ENCODE results near the gene OBSCN. TPM values are rescaled to one million over a fixed set of nuclear protein-coding genes. Genes with fewer than 3 reads are reported as not detected.

OBSCN gene
- total RNA-seq, 1 experiment from 2014 or later = 29.1 TPM

DNA sequence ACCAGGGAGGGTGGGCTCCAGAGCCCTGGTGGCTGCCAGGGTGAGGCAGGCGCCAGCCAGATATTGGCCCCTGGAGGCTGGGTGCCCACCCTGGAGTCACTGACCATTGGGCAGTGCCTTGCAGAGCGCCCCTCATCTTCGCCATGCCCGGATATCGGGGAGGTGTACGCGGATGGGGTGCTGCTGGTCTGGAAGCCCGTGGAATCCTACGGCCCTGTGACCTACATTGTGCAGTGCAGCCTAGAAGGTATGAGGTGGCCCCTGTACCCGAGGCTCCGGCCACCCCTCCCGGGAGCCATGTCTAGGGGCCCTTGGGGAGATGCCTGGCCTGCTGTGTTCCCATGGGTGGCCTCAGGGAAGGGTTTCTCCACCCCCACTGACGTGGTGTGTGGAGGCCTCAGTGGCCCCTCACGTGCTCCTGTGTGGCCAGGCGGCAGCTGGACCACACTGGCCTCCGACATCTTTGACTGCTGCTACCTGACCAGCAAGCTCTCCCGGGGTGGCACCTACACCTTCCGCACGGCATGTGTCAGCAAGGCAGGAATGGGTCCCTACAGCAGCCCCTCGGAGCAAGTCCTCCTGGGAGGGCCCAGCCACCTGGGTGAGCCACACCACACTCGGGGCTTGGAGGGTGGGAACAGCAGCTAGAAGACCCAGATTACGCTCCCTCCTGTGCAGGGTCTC, 167.9 kb downstream of the OBSCN start:
- ChIA-PET POLR2A (ENCODE audit: unreplicated experiment) (no interaction called here), CTCF (no interaction called here)
- no peaks in the 10 kb centered on the region for H3K27me3 ChIP-seq (ENCODE audit: low read length)
- H3K9ac ChIP-seq (ENCODE audit: low read length) = no peak overlapping the region
- peaks cover 29% of the 10 kb centered on the region for H3K4me1 ChIP-seq (ENCODE audit: insufficient read depth, low read length)
- no peak overlapping the region for H3K4me2 ChIP-seq (ENCODE audit: low read length)
- no peaks in the 10 kb centered on the region for H3K9me3 ChIP-seq (ENCODE audit: low read length)
- H2AFZ ChIP-seq (ENCODE audit: low read length) = no peak overlapping the region
- H3K79me2 ChIP-seq (ENCODE audit: low read length) = no peaks in the 10 kb centered on the region
- H3K4me3 ChIP-seq (ENCODE audit: low read length) = no peak overlapping the region
- H3K9me2 ChIP-seq (replicated peaks; ENCODE audit: low read length) = no peaks in the 10 kb centered on the region
- ATAC-seq = no peak
- no peak for DNase-seq
- H3K36me3 ChIP-seq (ENCODE audit: low read depth, low read length) = no peaks in the 10 kb centered on the region
- TF ChIP-seq EZH2 (IDR thresholded peaks at IDR 0.05; ENCODE audit: low read length, unreplicated experiment) (no peak), EZH2phosphoT487 (IDR thresholded peaks at IDR 0.05; ENCODE audit: borderline replicate concordance, low read length) (no peak)
- TF ChIP-seq, protein P1, sequence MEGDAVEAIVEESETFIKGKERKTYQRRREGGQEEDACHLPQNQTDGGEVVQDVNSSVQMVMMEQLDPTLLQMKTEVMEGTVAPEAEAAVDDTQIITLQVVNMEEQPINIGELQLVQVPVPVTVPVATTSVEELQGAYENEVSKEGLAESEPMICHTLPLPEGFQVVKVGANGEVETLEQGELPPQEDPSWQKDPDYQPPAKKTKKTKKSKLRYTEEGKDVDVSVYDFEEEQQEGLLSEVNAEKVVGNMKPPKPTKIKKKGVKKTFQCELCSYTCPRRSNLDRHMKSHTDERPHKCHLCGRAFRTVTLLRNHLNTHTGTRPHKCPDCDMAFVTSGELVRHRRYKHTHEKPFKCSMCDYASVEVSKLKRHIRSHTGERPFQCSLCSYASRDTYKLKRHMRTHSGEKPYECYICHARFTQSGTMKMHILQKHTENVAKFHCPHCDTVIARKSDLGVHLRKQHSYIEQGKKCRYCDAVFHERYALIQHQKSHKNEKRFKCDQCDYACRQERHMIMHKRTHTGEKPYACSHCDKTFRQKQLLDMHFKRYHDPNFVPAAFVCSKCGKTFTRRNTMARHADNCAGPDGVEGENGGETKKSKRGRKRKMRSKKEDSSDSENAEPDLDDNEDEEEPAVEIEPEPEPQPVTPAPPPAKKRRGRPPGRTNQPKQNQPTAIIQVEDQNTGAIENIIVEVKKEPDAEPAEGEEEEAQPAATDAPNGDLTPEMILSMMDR (conservative IDR thresholded peaks at IDR 0.05; ENCODE audit: low read depth, low read length) = no peak
- H3K27ac ChIP-seq (ENCODE audit: low read length) = no peak overlapping the region
- no peaks in the 10 kb centered on the region for H4K20me1 ChIP-seq (ENCODE audit: low read length)
- intact Hi-C loops (cut with micrococcal nuclease) = no loop called here
- H3F3A ChIP-seq (ENCODE audit: low read length, unreplicated experiment) = no peaks in the 10 kb centered on the region
- no TSS peak for BruUV-seq (replicated peaks)

DNA sequence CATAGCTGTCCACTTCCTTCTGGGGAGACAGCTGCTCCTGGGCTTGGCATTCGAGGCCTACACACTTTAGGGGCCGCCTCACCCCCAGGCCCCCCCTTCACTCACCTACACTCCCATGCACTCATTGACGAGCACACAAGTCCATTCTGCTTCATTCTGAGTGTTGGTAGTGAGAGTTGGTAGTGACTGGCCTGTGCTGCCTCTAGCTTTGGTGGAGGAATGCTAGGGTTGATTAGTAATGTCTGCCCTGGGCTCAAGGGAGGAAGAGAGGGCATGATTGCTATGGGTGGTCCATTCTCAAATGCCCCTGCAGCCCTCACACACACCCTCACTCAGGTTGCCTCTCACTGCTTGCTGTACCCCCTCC, 168.4 kb downstream of the OBSCN start:
- BruUV-seq (replicated peaks) = TSS peak; percentile 19
- no peak overlapping the region for H3K4me2 ChIP-seq (ENCODE audit: low read length)
- no peak overlapping the region for H3K9ac ChIP-seq (ENCODE audit: low read length)
- ChIA-PET POLR2A (ENCODE audit: unreplicated experiment) (no interaction called here), CTCF (no interaction called here)
- no peaks in the 10 kb centered on the region for H3K79me2 ChIP-seq (ENCODE audit: low read length)
- TF ChIP-seq EZH2 (IDR thresholded peaks at IDR 0.05; ENCODE audit: low read length, unreplicated experiment) = no peak
- no peak for TF ChIP-seq EZH2phosphoT487 (IDR thresholded peaks at IDR 0.05; ENCODE audit: borderline replicate concordance, low read length)
- TF ChIP-seq, protein P1 (conservative IDR thresholded peaks at IDR 0.05; ENCODE audit: low read depth, low read length) = no peak
- no peaks in the 10 kb centered on the region for H3F3A ChIP-seq (ENCODE audit: low read length, unreplicated experiment)
- no peaks in the 10 kb centered on the region for H3K27me3 ChIP-seq (ENCODE audit: low read length)
- intact Hi-C loops (cut with micrococcal nuclease) = no loop called here
- H4K20me1 ChIP-seq (ENCODE audit: low read length) = no peaks in the 10 kb centered on the region
- peaks cover 27% of the 10 kb centered on the region for H3K4me1 ChIP-seq (ENCODE audit: insufficient read depth, low read length)
- H3K9me3 ChIP-seq (ENCODE audit: low read length) = no peaks in the 10 kb centered on the region
- no peak overlapping the region for H3K27ac ChIP-seq (ENCODE audit: low read length)
- H3K9me2 ChIP-seq (replicated peaks; ENCODE audit: low read length) = no peaks in the 10 kb centered on the region
- DNase-seq (no peak), ATAC-seq (no peak)
- no peak overlapping the region for H2AFZ ChIP-seq (ENCODE audit: low read length)
- no peaks in the 10 kb centered on the region for H3K36me3 ChIP-seq (ENCODE audit: low read depth, low read length)
- H3K4me3 ChIP-seq (ENCODE audit: low read length) = no peak overlapping the region

Data from PC-3 (cell line).